CD4-positive, alpha-beta T cell (primary cell): Measurements from ENCODE around the gene MLLT6. TPM values are rescaled to one million over a fixed set of nuclear protein-coding genes. Genes with fewer than 3 reads are reported as not detected.

Experiments used
- ATAC-seq: fragments of 200-7000 bp; cut with Tn5 transposase; one replicate; pipeline ENCODE4 v1.10.0; 2022; ENCODE audit warnings: mild to moderate bottlenecking; ENCODE audit not compliant: poor library complexity
- CTCF ChIA-PET: fragments of 350-600 bp; sonication (Branson Sonifier 250); formaldehyde crosslinking; loops from one replicate; lab custom pipeline; 2021; ENCODE audit warnings: antibody characterized with exemption, inconsistent platforms; lab: Charles Lee
- POLR2A ChIA-PET: fragments of 350-600 bp; sonication (Branson Sonifier 250); formaldehyde crosslinking; loops from one replicate; lab custom pipeline; 2021; ENCODE audit warnings: antibody characterized with exemption, inconsistent platforms; lab: Charles Lee
- DNase-seq, 14 experiments: peaks; one replicate each; pipeline ENCODE4 v3.0.0-alpha.2; 2013 to 2020; ENCODE audit warnings: mixed read lengths in 2 of 14
- H3K27ac ChIP-seq, 2 donors: one replicate each; pipeline versions ENCODE4 v1.5.1 to v1.7.0; 2013; ENCODE audit warnings: low read length in 2 of 2, low read depth in 1 of 2, mild to moderate bottlenecking in 1 of 2
- H3K27me3 ChIP-seq, 2 experiments: 1 replicate in 1 of 2; 2 replicates in 1 of 2; pipeline versions ENCODE4 v1.6.1 to v1.7.0; 2013; ENCODE audit warnings: low read length in 2 of 2, control low read depth in 1 of 2, mild to moderate bottlenecking in 1 of 2, moderate library complexity in 1 of 2; ENCODE audit not compliant: insufficient read depth in 2 of 2, control insufficient read depth in 1 of 2
- H3K36me3 ChIP-seq: one replicate; pipeline ENCODE4 v1.6.1; 2013; ENCODE audit warnings: low read length, control low read depth; ENCODE audit not compliant: insufficient read depth
- H3K4me1 ChIP-seq: one replicate; pipeline ENCODE4 v1.6.1; 2013; ENCODE audit warnings: low read length, control low read depth; ENCODE audit not compliant: insufficient read depth
- H3K4me3 ChIP-seq: one replicate; pipeline ENCODE4 v1.5.1; 2013; ENCODE audit warnings: mild to moderate bottlenecking, low read length, moderate library complexity
- H3K9me3 ChIP-seq, 2 experiments: 1 replicate in 1 of 2; 2 replicates in 1 of 2; pipeline versions ENCODE4 v1.6.1 to v1.7.0; 2013; ENCODE audit warnings: low read length in 2 of 2, mild to moderate bottlenecking in 2 of 2, control low read depth in 1 of 2, moderate library complexity in 1 of 2; ENCODE audit not compliant: control insufficient read depth in 1 of 2, insufficient read depth in 1 of 2
- H3K27ac Mint-ChIP-seq: one replicate; pipeline ENCODE4 v1.8.0; 2020; ENCODE audit warnings: mixed read lengths
- H3K27me3 Mint-ChIP-seq: one replicate; pipeline ENCODE4 v1.8.0; 2021; ENCODE audit warnings: mixed read lengths
- H3K36me3 Mint-ChIP-seq: one replicate; pipeline ENCODE4 v1.8.0; 2021; ENCODE audit warnings: low read depth, mixed read lengths
- H3K4me1 Mint-ChIP-seq: one replicate; pipeline ENCODE4 v1.8.0; 2021; ENCODE audit warnings: low read depth, mixed read lengths
- H3K4me3 Mint-ChIP-seq: one replicate; pipeline ENCODE4 v1.8.0; 2020; ENCODE audit warnings: mild to moderate bottlenecking, mixed read lengths
- H3K9me3 Mint-ChIP-seq: one replicate; pipeline ENCODE4 v1.8.0; 2020; ENCODE audit warnings: mixed read lengths
- intact Hi-C, 2 experiments: fragments of 100-400 bp; cut with DNase I in 1 of 2; cut with micrococcal nuclease in 1 of 2; formaldehyde crosslinking; loops; one replicate each; pipeline versions ENCODE4 v1.15.1 to v1.9.0; 2023 to 2025; cut with DNase I, micrococcal nuclease
- total RNA-seq, 174 experiments: library from RNA in 2 of 174; stranded (reverse) in 2 of 174; gene quantifications; one replicate each; pipeline ENCODE4 v1.2.3 and lab custom pipeline; 2021 to 2026
- TF ChIP-seq, protein P1 (sequence below): fragments of 200-600 bp; IDR thresholded peaks from one replicate; pipeline ENCODE4 v1.8.0; 2022; ENCODE audit warnings: antibody characterized with exemption, mild to moderate bottlenecking

MLLT6 gene
- total RNA-seq, 2 experiments from 2014 or later, result 321 to 324 TPM

GRCh38 chr17:38730526-38731379 lies 25.7 kb downstream of the MLLT6 start:
- intact Hi-C loops, result loop anchor here in 1 of 2 experiments (1.0 to 5.0 kb wide), 3 partner anchors 21 to 70 kb away; no protein-coding TSS in a partner anchor
- Mint-ChIP-seq H3K27ac (peak overlapping the region; percentile 88), H3K27me3 (no peaks in the 10 kb centered on the region), H3K4me1 (peaks cover 83% of the 10 kb centered on the region), H3K4me3 (peak overlapping the region; percentile 99), H3K36me3 (peaks cover 15% of the 10 kb centered on the region), H3K9me3 (no peaks in the 10 kb centered on the region)
- Histone ChIP-seq H3K9me3 (no peaks in the 10 kb centered on the region), H3K4me3 (peak overlapping the region; percentile 71), H3K36me3 (peaks cover 8% of the 10 kb centered on the region), H3K27ac (peak overlapping the region; percentile 54 to 64), H3K27me3 (no peaks in the 10 kb centered on the region), H3K4me1 (peaks cover 87% of the 10 kb centered on the region)
- TF ChIP-seq, protein P1, sequence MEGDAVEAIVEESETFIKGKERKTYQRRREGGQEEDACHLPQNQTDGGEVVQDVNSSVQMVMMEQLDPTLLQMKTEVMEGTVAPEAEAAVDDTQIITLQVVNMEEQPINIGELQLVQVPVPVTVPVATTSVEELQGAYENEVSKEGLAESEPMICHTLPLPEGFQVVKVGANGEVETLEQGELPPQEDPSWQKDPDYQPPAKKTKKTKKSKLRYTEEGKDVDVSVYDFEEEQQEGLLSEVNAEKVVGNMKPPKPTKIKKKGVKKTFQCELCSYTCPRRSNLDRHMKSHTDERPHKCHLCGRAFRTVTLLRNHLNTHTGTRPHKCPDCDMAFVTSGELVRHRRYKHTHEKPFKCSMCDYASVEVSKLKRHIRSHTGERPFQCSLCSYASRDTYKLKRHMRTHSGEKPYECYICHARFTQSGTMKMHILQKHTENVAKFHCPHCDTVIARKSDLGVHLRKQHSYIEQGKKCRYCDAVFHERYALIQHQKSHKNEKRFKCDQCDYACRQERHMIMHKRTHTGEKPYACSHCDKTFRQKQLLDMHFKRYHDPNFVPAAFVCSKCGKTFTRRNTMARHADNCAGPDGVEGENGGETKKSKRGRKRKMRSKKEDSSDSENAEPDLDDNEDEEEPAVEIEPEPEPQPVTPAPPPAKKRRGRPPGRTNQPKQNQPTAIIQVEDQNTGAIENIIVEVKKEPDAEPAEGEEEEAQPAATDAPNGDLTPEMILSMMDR, result no peak
- DNase-seq (peak in 2 of 14 experiments; percentile 44 to 51), ATAC-seq (no peak)
- ChIA-PET POLR2A (interaction anchor here (0.7 to 2.7 kb wide), 8 partner anchors 15 to 172 kb away, joined by 3 to 29 read pairs (median 4); partner anchors contain the start of genes MLLT6 and PSMB3), CTCF (interaction anchor here (0.7 to 1.8 kb wide), 3 partner anchors 29 to 173 kb away, joined by 3 to 8 read pairs (median 5); no protein-coding TSS in a partner anchor)

GRCh38 chr17:38731526-38732294 lies 26.6 kb downstream of the MLLT6 start:
- POLR2A ChIA-PET, result interaction anchor here (0.7 to 2.7 kb wide), 6 partner anchors 16 to 173 kb away, joined by 3 to 29 read pairs (median 8); partner anchors contain the start of genes MLLT6 and PSMB3
- Histone ChIP-seq H3K9me3 (no peaks in the 10 kb centered on the region), H3K36me3 (peaks cover 8% of the 10 kb centered on the region), H3K27me3 (no peaks in the 10 kb centered on the region), H3K4me3 (no peak overlapping the region), H3K4me1 (peaks cover 77% of the 10 kb centered on the region), H3K27ac (peak overlapping the region; percentile 34 to 54)
- ATAC-seq (no peak), DNase-seq (no peak)
- peak overlapping the region; percentile 99 for H3K4me3 Mint-ChIP-seq
- peaks cover 81% of the 10 kb centered on the region for H3K4me1 Mint-ChIP-seq
- intact Hi-C loops, result loop anchor here in 1 of 2 experiments (2.0 to 5.0 kb wide), 2 partner anchors 34 to 69 kb away; no protein-coding TSS in a partner anchor
- no peaks in the 10 kb centered on the region for H3K27me3 Mint-ChIP-seq
- no peaks in the 10 kb centered on the region for H3K9me3 Mint-ChIP-seq
- CTCF ChIA-PET, result interaction anchor here (1.2 to 1.8 kb wide), 2 partner anchors 55 to 174 kb away, joined by 5 to 8 read pairs; no protein-coding TSS in a partner anchor
- peaks cover 15% of the 10 kb centered on the region for H3K36me3 Mint-ChIP-seq
- H3K27ac Mint-ChIP-seq, result peak overlapping the region; percentile 88
- TF ChIP-seq, protein P1, result no peak
